GM19239 (cell line): ENCODE data around the gene SCUBE3.

ENCODE experiments used
- DNase-seq: peaks from one replicate; pipeline ENCODE4 v3.0.0; 2011; ENCODE audit warnings: low spot score; ENCODE audit not compliant: insufficient read length
- FAIRE-seq: peaks from 2 replicates; lab custom pipeline; 2011; peaks lifted over from hg19 to GRCh38; lab: Jason Lieb, UNC

The SCUBE3 gene

DNA sequence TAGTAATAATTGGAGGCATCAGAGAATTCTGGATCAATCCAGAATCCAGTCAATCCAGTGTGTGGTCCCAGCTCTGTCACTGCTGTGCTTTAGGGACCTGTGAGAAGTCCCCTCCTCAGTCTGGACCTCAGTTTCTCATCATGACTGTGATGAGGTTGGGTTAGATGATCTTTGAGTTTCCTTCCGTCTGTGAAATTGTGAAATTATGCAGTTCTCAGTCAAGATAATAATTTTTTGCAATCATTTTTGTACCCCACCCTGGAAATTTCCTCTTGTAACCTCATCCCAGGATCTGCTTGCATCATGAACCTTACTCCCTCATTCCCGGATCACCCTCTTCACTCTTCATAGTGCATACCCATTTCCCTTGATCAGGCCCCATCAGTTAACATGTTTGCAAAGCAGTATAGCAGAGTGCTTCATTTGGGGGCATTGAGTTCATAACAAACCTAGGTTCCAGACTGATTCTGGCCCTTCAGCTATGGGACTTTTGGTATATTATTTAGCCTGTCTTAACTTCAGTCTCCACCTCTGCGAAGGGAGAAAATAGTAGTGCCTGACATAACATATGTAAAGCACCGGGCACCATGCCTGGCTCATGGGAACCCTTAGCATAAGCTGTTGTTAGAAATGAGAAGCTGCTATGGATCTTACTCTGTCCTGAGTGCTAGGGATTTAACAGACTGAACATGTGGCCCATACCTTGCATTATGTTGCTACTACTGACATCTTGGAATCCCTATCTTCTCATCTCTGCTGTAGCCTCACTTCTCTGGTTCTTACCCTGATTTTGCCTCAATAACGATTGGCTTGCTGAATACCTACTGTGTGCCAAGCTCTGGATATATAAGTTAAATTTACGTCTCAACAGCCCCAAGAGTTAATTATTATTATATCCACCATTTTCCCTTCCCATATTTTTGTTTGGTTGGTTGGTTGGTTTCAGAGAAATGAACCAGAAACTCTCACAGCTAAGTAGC, 47.1 kb downstream of the SCUBE3 start:
- FAIRE-seq, result no peak

DNA sequence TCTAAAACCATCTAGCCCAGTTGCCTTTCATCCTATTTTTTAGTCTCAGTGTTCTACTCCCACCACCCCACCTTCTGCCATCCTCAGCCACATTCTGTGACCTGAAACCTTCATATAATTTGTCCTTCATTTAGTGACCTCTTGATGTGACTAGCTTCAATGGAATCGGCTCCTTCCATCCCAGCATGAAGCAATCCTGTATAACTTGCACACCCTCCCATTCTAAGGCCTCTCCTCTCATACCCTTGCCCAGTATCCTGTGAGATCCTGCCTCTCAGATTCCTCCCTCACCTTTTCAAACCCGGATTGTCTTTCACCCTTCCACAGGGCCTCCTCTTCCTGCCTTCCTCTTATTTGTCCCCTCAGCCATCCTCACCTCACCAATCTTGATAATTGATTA, 48.8 kb downstream of the SCUBE3 start:
- DNase-seq (no peak), FAIRE-seq (no peak)

More for the DNA sequence above, 47.1 kb downstream of the SCUBE3 start:
- DNase-seq, result no peak

DNA sequence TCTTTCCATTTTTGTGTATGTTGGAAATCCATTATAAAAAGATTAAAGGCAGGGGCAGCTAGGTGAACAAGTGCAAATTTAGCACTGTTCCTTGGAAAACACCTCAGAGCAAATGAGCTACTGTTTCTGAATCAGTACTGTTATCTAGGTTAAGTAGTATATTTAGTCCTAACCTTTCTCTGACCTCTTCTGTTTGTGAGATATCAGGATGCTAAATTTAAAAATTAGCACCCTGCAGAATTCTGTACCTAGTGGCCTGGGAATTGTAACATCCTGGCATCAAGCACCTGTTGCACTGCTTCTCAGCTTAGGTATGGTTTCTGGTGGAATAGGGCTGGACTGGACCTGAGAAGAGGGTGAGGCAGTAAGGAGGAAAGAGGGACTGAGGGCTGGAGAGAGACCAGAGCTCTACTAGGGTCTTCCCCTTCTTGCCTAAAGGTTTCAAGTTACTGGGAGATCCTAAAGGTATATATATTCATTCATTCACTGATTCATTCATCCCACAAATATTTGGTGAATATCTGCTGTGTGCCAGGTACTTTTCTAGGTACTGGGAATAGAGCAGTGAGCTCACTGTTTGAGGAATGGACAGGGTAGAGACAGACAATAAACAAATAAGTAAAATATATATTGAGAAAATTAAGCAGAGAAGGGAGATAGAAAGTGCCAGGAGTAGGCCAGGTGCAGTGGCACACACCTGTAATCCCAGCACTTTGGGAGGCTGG, 51.0 kb downstream of the SCUBE3 start:
- FAIRE-seq (no peak), DNase-seq (no peak)

DNA sequence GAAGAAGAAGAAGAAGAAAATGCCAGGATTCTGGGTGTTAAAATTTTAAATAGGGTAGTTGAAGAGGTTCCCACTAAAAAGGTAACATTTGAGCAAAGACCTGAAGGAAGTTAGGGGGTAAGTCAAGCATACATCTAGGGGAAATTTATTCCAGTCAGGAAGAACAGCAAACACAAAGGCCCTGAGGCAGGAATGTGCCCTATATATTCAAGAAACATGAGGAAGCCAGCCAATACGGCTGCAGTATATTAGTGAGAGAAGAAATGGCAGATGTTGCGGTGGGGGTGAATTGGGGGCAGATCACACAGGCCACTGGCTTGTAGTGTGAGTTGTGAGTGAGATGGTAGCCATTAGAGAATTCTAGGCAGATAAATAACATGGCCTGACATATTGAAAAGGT, 51.8 kb downstream of the SCUBE3 start:
- FAIRE-seq, result no peak

DNA sequence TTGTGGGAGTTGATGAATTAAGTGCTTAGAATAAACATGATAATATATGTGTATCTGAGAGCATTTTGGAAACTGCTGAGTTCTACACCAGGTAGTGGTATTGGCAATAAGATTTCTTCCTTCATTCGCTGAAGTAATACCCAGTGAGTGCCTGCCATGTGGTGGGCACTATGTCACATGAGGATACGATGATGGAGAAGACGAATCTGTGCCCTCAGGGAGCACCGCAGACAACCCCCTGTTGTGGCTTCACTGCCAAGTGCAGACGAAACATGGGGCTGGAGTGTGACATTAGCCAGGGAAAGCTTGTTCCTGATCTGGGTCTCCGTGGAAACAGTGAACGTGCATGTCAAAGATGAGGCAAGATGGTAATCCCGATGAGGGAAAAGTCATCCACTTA, 53.7 kb downstream of the SCUBE3 start:
- FAIRE-seq (no peak), DNase-seq (no peak)

More for the DNA sequence above, 51.8 kb downstream of the SCUBE3 start:
- no peak for DNase-seq

DNA sequence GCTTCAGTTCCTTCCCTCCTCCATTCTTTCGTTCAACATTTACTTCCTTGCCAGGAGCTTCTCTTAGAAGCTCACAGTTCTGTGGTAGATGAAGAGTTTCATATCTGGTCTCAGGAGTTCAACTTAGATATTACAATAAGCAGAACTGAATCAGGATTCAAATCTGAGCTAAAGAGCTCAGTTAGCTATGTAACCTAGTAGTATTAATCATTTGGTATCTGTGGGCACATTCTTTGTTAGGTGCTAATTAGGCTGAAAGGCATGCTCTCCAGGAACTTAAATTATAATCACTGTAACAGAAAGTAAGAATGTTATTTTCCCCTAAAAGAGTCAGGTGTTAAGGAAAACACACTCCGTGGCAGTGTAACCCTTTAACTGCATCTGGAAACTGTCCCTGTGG, 54.1 kb downstream of the SCUBE3 start:
- FAIRE-seq (no peak), DNase-seq (no peak)

DNA sequence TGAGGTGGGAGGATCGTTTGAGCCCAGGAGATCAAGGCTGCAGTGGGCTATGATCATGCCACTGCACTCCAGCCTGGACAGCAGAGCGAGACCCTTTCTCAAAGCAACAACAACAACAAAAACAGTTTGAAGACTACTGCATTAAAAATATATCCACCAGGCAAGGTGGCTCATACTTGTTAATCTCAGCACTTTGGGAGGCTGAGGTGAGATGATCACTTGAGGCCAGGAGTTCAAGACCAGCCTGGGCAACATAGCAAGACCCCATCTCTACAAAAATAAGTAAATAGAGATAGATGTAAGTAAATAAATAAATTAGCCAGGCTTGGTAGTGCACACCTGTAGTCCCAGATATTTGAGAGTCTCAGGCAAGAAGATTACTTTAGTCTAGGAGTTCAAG, 58.2 kb downstream of the SCUBE3 start:
- FAIRE-seq (no peak), DNase-seq (no peak)

DNA sequence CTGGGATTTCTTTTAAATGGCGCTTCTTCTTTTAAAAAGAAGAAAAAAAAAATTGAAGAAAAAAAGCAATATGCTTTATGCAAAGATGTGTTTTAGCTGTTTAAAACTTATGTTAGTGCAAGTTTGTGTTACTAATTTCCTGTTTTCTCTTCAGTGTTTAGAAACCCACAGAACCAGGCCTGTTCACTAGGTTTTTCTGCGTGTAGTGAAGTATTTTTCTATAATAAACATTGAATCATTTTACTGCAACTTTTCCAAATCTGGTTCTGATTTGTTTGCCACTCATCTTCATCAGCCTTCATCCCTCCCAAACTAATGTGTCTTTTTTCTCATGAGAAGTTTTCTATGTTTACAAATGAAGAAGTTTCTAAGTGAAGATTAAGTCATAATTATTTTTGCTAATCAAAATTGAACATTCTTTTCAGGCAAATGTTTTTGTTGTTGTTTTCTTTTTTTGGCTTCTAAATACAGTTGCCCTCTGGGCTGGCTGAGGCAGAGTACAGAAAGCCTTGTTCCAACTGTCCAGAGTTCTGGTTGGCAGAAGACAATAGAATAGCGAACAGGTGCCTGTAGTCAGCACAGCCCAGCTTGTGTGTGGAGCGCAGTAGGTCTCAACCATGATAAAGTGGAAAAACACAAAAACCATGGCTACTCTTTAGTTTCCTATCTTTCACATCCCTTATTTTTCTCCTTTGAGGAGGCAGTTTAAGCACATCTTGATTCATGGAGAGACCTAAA, 60.2 kb downstream of the SCUBE3 start:
- FAIRE-seq, result no peak
- no peak for DNase-seq

DNA sequence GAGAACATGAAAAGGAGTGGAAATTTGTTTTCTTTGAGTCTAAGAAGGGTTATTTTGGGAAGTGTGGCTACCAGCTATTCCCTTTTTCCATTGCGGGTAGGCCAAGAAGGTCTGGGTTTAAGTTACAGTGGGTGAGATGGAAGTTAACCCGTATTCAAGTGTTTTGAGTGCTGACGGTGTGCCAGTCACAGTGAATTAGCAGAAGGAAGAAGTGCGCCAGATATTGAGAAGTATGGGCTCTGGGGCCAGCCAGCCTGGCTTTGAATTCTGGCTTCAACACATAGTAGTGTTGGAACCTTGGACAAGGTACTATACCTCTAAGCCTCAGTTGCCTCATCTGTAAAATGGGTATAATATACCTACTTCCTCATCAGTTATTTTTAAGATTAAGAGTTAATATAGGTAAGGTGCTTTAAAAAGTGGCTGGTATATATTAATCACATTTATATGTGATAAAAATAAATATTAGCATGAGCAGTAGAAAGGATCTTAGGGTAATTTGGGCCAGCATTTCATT, 62.0 kb downstream of the SCUBE3 start:
- DNase-seq (no peak), FAIRE-seq (no peak)

DNA sequence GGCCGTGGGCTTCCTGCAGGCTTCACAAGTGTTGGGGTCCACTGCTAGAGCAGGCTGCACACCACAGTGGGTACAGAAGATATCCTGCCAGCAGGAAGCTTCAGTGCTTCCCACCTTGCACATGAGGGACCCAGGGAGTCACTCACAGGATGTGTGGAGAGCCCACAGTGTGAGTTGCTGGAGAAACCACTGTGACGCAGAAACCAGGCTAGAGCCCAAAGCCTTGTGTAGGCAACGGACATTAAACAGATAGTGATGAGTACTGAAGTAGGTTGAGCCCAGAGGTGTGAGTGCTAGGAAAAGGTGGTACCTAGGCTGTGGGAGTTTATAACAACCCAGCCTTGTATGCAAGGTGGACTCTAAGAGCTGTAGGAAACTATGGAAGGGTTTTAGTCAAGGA, 65.0 kb downstream of the SCUBE3 start:
- no peak for FAIRE-seq

DNA sequence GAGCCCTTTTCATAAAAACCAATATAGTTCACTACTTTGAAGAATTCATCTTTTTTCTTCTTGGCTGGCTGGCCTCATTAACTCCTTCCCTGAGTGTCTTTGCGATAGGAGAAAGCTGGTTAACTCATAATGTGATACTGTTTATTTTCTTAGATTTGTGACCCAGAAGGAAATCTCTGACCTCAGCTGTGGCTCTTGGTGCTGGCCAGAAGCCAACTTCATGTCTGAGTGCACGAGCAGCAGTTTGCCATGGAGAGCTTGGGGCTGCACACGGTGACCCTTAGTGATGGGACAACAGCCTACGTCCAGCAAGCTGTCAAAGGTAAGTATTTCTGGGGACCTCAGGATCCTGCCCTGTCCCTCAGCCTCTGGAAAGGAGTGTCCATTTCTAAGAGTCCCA, 67.1 kb downstream of the SCUBE3 start:
- DNase-seq (no peak), FAIRE-seq (no peak)

More for the DNA sequence above, 65.0 kb downstream of the SCUBE3 start:
- no peak for DNase-seq

DNA sequence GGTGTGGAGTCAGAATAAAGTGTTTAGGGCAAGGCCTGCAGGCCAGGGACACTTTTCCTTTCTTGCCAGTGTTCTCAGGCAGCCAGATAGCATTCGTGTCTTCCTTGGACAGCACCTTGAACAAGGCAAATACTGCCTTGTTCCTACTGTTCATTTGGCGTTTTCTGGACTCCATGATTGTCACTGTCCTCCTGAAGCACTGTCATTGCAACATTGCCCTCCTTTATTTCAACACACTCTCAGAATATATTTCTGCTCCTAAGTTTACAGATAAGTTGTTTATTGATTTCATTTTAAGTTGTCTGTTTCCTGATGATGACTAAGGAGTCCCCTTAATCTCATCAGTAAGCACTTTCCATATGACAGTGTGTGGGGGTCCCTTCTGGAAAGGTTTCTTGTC, 68.7 kb downstream of the SCUBE3 start:
- no peak for DNase-seq
- no peak for FAIRE-seq

DNA sequence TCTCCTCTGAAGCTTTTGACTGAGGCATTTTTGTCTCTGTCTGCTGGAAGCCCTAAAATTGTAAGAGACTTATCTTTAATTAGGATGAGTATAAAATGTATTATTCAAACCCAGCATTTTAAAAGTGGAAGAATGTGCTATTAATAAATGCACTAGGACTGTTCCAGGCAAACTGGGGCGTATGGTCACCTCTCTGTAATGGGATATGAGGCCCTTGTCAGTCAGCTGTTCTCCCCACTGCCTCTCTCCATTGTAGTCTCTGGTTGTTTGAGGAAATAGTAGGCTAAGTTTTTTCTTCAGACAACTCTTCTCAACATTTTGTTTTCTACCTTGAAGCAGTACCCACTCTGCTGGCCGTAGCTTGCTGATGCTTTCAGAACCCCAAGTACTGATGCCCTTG, 69.6 kb downstream of the SCUBE3 start:
- FAIRE-seq (no peak), DNase-seq (no peak)

DNA sequence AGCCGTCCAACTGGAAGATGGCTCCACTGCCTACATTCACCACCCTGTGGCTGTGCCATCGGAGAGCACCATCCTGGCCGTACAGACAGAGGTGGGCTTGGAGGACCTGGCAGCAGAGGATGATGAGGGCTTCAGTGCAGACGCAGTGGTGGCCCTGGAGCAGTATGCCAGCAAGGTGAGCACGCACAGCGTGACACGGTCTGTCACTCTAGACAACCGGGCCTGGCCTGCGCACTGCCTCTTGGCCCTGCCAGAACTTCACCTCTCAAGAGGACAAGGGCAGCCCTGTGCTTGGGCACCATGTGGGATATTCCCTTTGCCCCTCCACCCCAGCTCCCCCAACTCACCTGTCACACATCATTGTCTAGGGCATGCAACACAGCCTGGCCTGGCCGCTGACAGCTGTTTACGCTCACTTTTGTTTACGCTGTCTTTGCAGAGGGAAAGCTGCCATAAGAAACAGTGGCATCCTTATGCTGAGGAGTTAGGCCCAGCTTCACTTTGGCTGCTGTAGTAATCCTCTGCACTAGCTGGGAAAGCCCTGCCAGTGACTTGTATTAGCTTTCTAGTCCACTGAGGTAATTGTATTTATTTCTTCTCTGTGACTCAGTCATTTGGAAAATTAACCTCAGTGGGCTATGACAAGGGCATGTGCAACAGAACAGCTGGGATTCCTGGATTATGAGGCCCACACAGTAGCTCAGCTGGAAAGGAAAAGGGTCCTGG, 74.1 kb downstream of the SCUBE3 start:
- DNase-seq, result no peak

DNA sequence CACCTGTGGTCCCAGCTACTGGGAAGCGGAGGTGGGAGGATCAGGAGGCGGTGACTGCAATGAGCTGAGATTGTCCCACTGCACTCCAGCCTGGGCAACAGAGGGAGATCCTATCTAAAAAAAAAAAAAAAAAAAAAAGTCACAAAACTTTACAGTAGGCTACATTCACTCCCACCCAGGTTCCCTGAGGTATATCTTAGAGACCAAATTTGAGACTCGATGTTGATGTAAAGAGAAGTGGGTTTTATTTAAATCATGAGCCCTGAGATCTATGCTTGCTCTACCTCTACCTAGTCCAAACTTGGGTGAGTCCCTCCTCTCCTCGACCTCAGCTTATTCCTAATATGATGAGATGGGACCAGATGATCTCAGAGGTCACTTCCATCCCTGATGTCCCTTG, 75.1 kb downstream of the SCUBE3 start:
- FAIRE-seq, result no peak
- DNase-seq, result no peak

More for the DNA sequence above, 74.1 kb downstream of the SCUBE3 start:
- no peak for FAIRE-seq

DNA sequence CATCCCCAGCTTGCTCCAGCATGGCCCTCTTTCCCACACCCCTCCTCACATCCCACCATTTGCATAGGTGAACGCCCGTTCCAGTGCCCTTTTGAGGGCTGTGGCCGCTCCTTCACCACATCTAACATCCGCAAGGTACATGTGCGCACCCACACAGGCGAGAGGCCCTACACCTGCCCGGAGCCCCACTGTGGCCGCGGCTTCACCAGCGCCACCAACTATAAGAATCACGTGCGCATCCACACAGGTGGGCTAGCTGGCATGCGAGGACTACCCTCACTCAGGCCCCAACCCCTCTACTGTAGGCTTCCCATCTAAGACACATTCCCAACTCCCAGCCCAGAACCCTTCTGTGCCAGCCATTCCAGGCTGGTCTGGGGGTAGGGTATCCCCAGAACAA, 77.7 kb downstream of the SCUBE3 start:
- FAIRE-seq (no peak), DNase-seq (no peak)

DNA sequence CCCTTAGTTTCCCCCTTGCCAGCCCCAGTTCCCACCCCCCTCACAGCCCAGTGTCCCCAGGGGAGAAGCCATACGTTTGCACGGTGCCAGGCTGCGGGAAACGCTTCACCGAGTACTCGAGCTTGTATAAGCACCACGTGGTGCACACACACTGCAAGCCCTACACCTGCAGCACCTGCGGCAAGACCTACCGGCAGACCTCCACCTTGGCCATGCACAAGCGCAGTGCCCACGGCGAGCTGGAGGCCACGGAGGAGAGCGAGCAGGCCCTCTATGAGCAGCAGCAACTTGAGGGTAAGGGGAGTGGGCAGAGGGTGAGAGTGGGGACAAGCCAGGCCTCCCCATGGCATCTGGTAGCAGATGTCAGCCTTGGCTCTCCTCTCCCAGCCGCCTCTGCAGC, 78.7 kb downstream of the SCUBE3 start:
- DNase-seq, result no peak
- no peak for FAIRE-seq

DNA sequence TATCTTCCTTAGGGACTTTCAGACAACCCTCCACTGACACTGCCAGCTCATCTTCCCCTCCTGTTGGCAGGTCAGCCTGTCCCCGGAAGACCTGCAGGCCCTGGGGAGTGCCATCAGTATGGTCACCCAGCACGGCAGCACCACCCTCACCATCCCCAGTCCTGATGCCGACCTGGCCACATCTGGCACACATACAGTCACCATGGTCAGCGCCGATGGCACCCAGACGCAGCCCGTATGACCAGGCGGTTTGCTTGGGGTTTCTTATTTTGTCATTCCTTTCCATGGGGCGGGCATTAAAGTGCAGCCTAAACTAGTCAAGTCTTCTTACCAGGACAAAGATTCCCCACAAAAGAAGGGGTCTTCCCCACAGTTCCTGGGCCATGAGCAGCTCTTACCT, 79.9 kb downstream of the SCUBE3 start:
- FAIRE-seq (no peak), DNase-seq (no peak)

DNA sequence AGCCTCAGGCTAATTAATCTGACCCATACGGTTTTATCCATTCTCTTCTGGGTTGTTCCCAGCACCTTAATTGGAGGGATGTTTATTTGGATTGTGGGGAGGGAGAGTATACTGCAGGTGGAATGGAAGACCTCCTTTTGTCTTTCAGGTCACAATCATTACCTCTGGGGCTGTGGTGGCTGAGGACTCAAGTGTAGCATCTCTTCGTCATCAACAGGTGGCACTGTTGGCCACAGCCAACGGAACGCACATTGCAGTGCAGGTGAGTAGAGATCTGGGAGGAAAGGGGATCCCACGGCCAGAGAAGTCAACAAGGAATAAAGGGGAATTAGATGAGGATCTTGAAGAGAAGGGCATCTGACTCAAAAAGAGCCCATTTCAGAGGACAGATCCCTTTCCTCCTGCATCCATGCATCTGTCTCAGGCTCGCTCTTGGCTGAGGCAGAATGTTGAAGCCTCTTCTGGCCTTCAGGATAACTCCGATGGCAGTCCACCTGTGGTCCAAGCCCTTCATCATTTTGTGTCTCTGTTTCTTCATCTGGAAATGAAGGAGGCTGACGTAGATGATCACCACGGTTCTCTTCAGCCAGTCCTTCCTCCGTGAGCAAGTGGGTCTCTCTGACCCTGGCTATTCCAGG, 80.7 kb downstream of the SCUBE3 start:
- peak; percentile 88 for FAIRE-seq
- no peak for DNase-seq
